ENCODE data around the gene LMNTD1. TPM values are rescaled to one million over a fixed set of nuclear protein-coding genes. Genes with fewer than 3 reads are reported as not detected.

The LMNTD1 gene
- total and polyA plus RNA-seq, 2 experiments from 2014 or later = not detected

DNA sequence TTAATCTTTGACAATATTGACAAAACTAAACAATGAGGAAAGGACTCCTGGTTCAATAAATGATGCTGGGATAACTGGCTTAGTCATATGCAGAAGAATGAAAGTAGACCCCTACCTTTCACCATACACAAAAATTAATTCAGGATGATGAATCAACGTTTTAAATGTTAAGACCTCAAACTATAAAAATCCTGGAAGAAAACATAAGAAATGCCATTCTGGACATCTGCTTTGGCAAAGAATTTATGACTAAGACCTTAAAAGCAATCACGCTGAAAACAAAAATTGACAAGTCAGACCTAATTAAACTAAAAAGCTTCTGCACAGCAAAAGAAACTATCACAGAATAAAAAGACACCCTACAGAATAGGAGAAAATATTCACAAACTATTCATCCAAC, 97.4 kb downstream of the LMNTD1 start (continued):
- no peak for TF ChIP-seq EZH2phosphoT487 (IDR thresholded peaks at IDR 0.05; ENCODE audit: unreplicated experiment)
- TF ChIP-seq, protein P1, sequence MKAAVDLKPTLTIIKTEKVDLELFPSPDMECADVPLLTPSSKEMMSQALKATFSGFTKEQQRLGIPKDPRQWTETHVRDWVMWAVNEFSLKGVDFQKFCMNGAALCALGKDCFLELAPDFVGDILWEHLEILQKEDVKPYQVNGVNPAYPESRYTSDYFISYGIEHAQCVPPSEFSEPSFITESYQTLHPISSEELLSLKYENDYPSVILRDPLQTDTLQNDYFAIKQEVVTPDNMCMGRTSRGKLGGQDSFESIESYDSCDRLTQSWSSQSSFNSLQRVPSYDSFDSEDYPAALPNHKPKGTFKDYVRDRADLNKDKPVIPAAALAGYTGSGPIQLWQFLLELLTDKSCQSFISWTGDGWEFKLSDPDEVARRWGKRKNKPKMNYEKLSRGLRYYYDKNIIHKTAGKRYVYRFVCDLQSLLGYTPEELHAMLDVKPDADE (IDR thresholded peaks at IDR 0.05) = no peak

DNA sequence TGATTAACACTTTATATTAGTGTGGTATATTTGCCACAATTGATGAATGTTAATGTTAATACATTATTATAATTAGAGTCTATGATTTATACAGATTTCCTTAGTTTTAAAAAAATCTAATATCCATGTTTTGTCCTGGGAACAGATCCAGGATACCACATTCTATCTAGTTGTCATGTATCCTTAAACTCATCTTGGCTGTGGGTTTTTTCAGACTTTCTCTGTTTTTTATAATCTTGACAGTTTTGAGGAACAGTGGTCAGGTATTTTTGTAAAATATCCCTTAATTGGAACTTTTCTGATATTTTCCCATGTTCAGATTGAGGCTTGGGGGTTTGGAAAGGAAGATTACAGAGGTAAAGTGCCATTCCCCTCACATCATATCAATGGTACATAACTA, 104.1 kb downstream of the LMNTD1 start:
- no peak for ATAC-seq
- no peak overlapping the region for H3K27ac Mint-ChIP-seq

GRCh38 chr12:25447046-25447445, 106.0 kb downstream of the LMNTD1 start:
- Histone ChIP-seq H3K4me3 (no peak overlapping the region), H3K4me1 (ENCODE audit: insufficient read depth) (0 out of 2 replicates have a peak, but pooled peaks cover 6% of the 10 kb centered on the region), H3K4me2 (no peak overlapping the region), H3K27me3 (ENCODE audit: insufficient read depth) (no peaks in the 10 kb centered on the region), H4K20me1 (replicated peaks; ENCODE audit: insufficient read depth) (no peaks in the 10 kb centered on the region), H2AFZ (no peak overlapping the region), H3K79me2 (replicated peaks; ENCODE audit: insufficient read depth) (no peaks in the 10 kb centered on the region), H3K9me2 (ENCODE audit: insufficient read depth) (0 out of 2 replicates have a peak, but pooled peaks cover under 1% of the 10 kb centered on the region), H3K27ac (ENCODE audit: low read depth) (no peak overlapping the region), H3F3A (replicated peaks; ENCODE audit: low read depth) (no peaks in the 10 kb centered on the region), H3K36me3 (ENCODE audit: insufficient read depth) (no peaks in the 10 kb centered on the region)
- peaks cover 10% of the 10 kb centered on the region; the same call in 2 of the 3 replicates for H3K4me1 Mint-ChIP-seq
- no peaks in the 10 kb centered on the region; the same call in 1 of the 3 replicates for H3K9me3 Mint-ChIP-seq
- no peaks in the 10 kb centered on the region for H3K36me3 Mint-ChIP-seq (ENCODE audit: low read depth)
- no peak for DNase-seq (ENCODE audit: low spot score)
- TF ChIP-seq, protein P2, sequence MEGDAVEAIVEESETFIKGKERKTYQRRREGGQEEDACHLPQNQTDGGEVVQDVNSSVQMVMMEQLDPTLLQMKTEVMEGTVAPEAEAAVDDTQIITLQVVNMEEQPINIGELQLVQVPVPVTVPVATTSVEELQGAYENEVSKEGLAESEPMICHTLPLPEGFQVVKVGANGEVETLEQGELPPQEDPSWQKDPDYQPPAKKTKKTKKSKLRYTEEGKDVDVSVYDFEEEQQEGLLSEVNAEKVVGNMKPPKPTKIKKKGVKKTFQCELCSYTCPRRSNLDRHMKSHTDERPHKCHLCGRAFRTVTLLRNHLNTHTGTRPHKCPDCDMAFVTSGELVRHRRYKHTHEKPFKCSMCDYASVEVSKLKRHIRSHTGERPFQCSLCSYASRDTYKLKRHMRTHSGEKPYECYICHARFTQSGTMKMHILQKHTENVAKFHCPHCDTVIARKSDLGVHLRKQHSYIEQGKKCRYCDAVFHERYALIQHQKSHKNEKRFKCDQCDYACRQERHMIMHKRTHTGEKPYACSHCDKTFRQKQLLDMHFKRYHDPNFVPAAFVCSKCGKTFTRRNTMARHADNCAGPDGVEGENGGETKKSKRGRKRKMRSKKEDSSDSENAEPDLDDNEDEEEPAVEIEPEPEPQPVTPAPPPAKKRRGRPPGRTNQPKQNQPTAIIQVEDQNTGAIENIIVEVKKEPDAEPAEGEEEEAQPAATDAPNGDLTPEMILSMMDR (conservative IDR thresholded peaks at IDR 0.05; ENCODE audit: low read depth in 2 of 2) = no peak
- no peak for TF ChIP-seq CREB1 (CRISPR knock-in tag; IDR thresholded peaks at IDR 0.05; ENCODE audit: low read depth)
- no peak for TF ChIP-seq ZNF331 (CRISPR knock-in tag; IDR thresholded peaks at IDR 0.05; ENCODE audit: low read depth)
- TF ChIP-seq JUNB (IDR thresholded peaks at IDR 0.05; ENCODE audit: unreplicated experiment) = no peak
- TF ChIP-seq EZH2 (IDR thresholded peaks at IDR 0.05; ENCODE audit: low read depth, unreplicated experiment) = no peak
- no peak for TF ChIP-seq EZH2phosphoT487 (IDR thresholded peaks at IDR 0.05; ENCODE audit: unreplicated experiment)
- TF ChIP-seq ZNF114 (CRISPR knock-in tag; IDR thresholded peaks at IDR 0.05) = no peak
- H3K27ac Mint-ChIP-seq = no peak overlapping the region
- no peak for ATAC-seq
- H3K27me3 Mint-ChIP-seq (ENCODE audit: insufficient read depth, low read depth, poor library complexity) = peaks cover 4% of the 10 kb centered on the region
- no peak overlapping the region for H3K4me3 Mint-ChIP-seq

More for the DNA sequence above, 104.1 kb downstream of the LMNTD1 start:
- no peak overlapping the region for H3K4me2 ChIP-seq
- Mint-ChIP-seq H3K27me3 (ENCODE audit: insufficient read depth, low read depth, poor library complexity) (peaks cover 5% of the 10 kb centered on the region), H3K36me3 (ENCODE audit: low read depth) (no peaks in the 10 kb centered on the region), H3K9me3 (peaks cover 2% of the 10 kb centered on the region; the same call in 2 of the 3 replicates), H3K4me3 (no peak overlapping the region), H3K4me1 (peaks cover 10% of the 10 kb centered on the region; the same call in 2 of the 3 replicates)
- H3K79me2 ChIP-seq (replicated peaks; ENCODE audit: insufficient read depth) = no peaks in the 10 kb centered on the region
- no peak for DNase-seq (ENCODE audit: low spot score)
- no peaks in the 10 kb centered on the region for H3K9me2 ChIP-seq (ENCODE audit: insufficient read depth)
- no peaks in the 10 kb centered on the region for H3K36me3 ChIP-seq (ENCODE audit: insufficient read depth)
- no peaks in the 10 kb centered on the region for H3K27me3 ChIP-seq (ENCODE audit: insufficient read depth)
- H2AFZ ChIP-seq = no peak overlapping the region
- TF ChIP-seq STAT1 (IDR thresholded peaks at IDR 0.05; ENCODE audit: unreplicated experiment) (no peak), POLR2AphosphoS5 (IDR thresholded peaks at IDR 0.05; ENCODE audit: low read depth) (no peak), EZH2phosphoT487 (IDR thresholded peaks at IDR 0.05; ENCODE audit: unreplicated experiment) (no peak), EZH2 (IDR thresholded peaks at IDR 0.05; ENCODE audit: low read depth, unreplicated experiment) (no peak), ZNF331 (CRISPR knock-in tag; IDR thresholded peaks at IDR 0.05; ENCODE audit: low read depth) (no peak)
- TF ChIP-seq, protein P2 (conservative IDR thresholded peaks at IDR 0.05; ENCODE audit: low read depth in 2 of 2) = no peak
- no peak overlapping the region for H3K4me3 ChIP-seq
- 0 out of 2 replicates have a peak, but pooled peaks cover 6% of the 10 kb centered on the region for H3K4me1 ChIP-seq (ENCODE audit: insufficient read depth)
- H3F3A ChIP-seq (replicated peaks; ENCODE audit: low read depth) = no peaks in the 10 kb centered on the region
- no peak overlapping the region for H3K27ac ChIP-seq (ENCODE audit: low read depth)
- H4K20me1 ChIP-seq (replicated peaks; ENCODE audit: insufficient read depth) = no peaks in the 10 kb centered on the region

All from GM23338 (cell line).